Gastrocnemius medialis (tissue), 4 donors: Measurements from ENCODE around the gene PCDHGA8. TPM values are rescaled to one million over a fixed set of nuclear protein-coding genes. Genes with fewer than 3 reads are reported as not detected.

ENCODE experiments used
- ATAC-seq, 2 donors: fragments of 150-250 bp; one replicate each; pipeline ENCODE4 v1.9.1; 2016
- DNase-seq, 2 donors: peaks; one replicate each; pipeline ENCODE4 v3.0.0-alpha.2; 2019
- H3K27ac ChIP-seq, 4 donors: fragments of 200-600 bp; sonication (generic); 1 replicate in 1 of 4; 2 replicates in 3 of 4; pipeline ENCODE4 v1.5.1; 2016 to 2018; ENCODE audit warnings: mild to moderate bottlenecking in 2 of 4, moderate library complexity in 1 of 4
- H3K27me3 ChIP-seq, 3 donors: fragments of 200-600 bp; sonication (generic) in 2 of 3; 1 replicate in 1 of 3; 2 replicates in 2 of 3; pipeline versions ENCODE4 v1.5.1 to v1.6.0; 2016 to 2019; ENCODE audit warnings: mild to moderate bottlenecking in 1 of 3, moderate library complexity in 1 of 3
- H3K36me3 ChIP-seq, 2 donors: fragments of 200-600 bp; sonication (generic) in 1 of 2; one replicate each; pipeline ENCODE4 v1.5.1; 2017 to 2018
- H3K4me1 ChIP-seq, 2 donors: fragments of 200-600 bp; sonication (generic) in 1 of 2; one replicate each; pipeline ENCODE4 v1.5.1; 2016 to 2017; ENCODE audit warnings: mild to moderate bottlenecking in 2 of 2
- H3K4me3 ChIP-seq, 4 donors: fragments of 200-600 bp; sonication (generic) in 3 of 4; 1 replicate in 1 of 4; 2 replicates in 3 of 4; pipeline ENCODE4 v1.5.1; 2016 to 2019; ENCODE audit warnings: mild to moderate bottlenecking in 2 of 4
- H3K9me3 ChIP-seq, 3 donors: fragments of 200-600 bp; sonication (generic) in 2 of 3; 1 replicate in 1 of 3; 2 replicates in 2 of 3; pipeline ENCODE4 v1.5.1; 2016 to 2019
- CTCF ChIP-seq, 5 experiments: fragments of 450-650 bp in 3 of 5; fragments of 200-600 bp in 2 of 5; sonication (generic) in 2 of 5; IDR thresholded peaks in 4 of 5; conservative IDR thresholded peaks in 1 of 5; 1 replicate in 4 of 5; 2 replicates in 1 of 5; pipeline ENCODE4 v1.5.1; 2016 to 2019; ENCODE audit warnings: antibody characterized with exemption in 5 of 5, mild to moderate bottlenecking in 3 of 5, moderate library complexity in 3 of 5
- POLR2A ChIP-seq, 2 donors: fragments of 450-650 bp; IDR thresholded peaks; one replicate each; pipeline ENCODE4 v1.6.1; 2017; ENCODE audit warnings: antibody characterized with exemption in 2 of 2, mild to moderate bottlenecking in 2 of 2, moderate library complexity in 2 of 2
- in situ Hi-C, 4 donors: fragments of 200-750 bp; cut with MboI; loops; one replicate each; pipeline versions ENCODE4 v1.15.0 to v1.8.0; 2017; ENCODE audit warnings: low sequenced_read_pairs in 4 of 4
- intact Hi-C: fragments of 100-400 bp; cut with DNase I; formaldehyde crosslinking; loops from one replicate; pipeline ENCODE4 v1.15.1; 2023; ENCODE audit warnings: low total_unique reads
- total RNA-seq, 4 donors: library from RNA; depleted of rRNA; stranded (reverse); fragments of >200 nt; gene quantifications; one replicate each; pipeline versions ENCODE4 v1.1.0 to v1.2.3, GENCODE V29; 2016

PCDHGA8 gene
- total RNA-seq, 4 donors from 2014 or later = 0.82 to 1.8 (median 1.2) TPM

DNA sequence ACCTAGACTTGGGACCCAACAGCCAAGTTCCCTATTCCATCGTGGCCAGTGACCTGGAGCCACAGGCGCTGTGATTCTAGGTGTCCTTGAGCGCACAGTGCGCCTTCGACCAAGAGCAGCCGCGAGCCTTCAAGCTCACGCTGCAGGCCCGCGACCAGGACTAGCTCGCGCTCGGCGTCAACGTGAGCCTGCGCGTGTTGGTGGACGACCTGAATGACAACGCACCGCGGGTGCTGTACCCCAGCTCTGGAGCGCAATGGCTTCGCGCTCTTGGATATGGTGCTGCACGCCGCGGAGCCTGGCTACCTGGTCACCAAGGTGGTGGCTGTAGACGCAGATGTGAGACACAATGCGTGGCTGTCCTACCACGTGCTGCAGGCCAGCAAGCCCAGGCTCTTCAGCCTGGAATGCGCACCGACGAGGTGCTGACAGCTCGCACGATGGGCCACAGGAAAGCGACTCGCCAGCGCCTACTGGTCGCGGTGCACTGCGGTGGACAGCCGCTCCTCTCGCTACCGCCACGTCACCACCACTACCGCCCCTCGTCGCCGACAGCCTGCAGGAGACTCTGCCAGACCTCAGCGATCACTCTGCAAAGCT, 49.2 kb downstream of the PCDHGA8 start:
- Histone ChIP-seq H3K27ac (no peak overlapping the region), H3K4me1 (peaks cover 0 to 4% of the 10 kb centered on the region in 2 donors), H3K4me3 (no peak overlapping the region), H3K9me3 (no peaks in the 10 kb centered on the region), H3K36me3 (no peaks in the 10 kb centered on the region), H3K27me3 (no peaks in the 10 kb centered on the region)
- DNase-seq (no peak), ATAC-seq (no peak)
- intact Hi-C loops (no loop called here), in situ Hi-C loops (no loop called here)
- TF ChIP-seq POLR2A (IDR thresholded peaks at IDR 0.05) (no peak), CTCF (IDR thresholded peaks at IDR 0.05 in 4 of 5, conservative IDR thresholded peaks at IDR 0.05 in 1 of 5) (no peak)

Other genes with a start within 250 kb of the PCDHGA8 start
- gene PCDHB6, start 242.6 kb upstream of the PCDHGA8 start, total RNA-seq = under 1 TPM in 3 of 4 donors, not detected in 1; 0.09 to 0.46 (median 0.19) TPM
- under 1 TPM; 0.07 to 0.75 (median 0.20) TPM for gene PCDHB7, start 220.0 kb upstream of the PCDHGA8 start, total RNA-seq
- under 1 TPM in 2 of 4 donors, not detected in 2; 0.16 to 0.20 TPM for gene PCDHB8, start 214.8 kb upstream of the PCDHGA8 start, total RNA-seq
- gene PCDHB16, start 210.2 kb upstream of the PCDHGA8 start, total RNA-seq = 1 to 10 TPM in 3 of 4 donors, under 1 TPM in 1; 0.87 to 2.5 (median 1.7) TPM
- gene PCDHB9, start 205.5 kb upstream of the PCDHGA8 start, total RNA-seq = 1 to 10 TPM in 1 of 4 donors, under 1 TPM in 3; 0.15 to 3.0 (median 0.71) TPM
- gene PCDHB10, start 200.3 kb upstream of the PCDHGA8 start, total RNA-seq = under 1 TPM; 0.23 to 0.61 (median 0.54) TPM
- gene PCDHB11, start 193.0 kb upstream of the PCDHGA8 start, total RNA-seq = 1 to 10 TPM in 1 of 4 donors, under 1 TPM in 3; 0.05 to 1.1 (median 0.53) TPM
- gene PCDHB12, start 183.9 kb upstream of the PCDHGA8 start, total RNA-seq = 1 to 10 TPM in 1 of 4 donors, under 1 TPM in 3; 0.41 to 1.1 (median 0.59) TPM
- gene PCDHB13, start 178.7 kb upstream of the PCDHGA8 start, total RNA-seq = 1 to 10 TPM in 1 of 4 donors, under 1 TPM in 3; 0.40 to 2.1 (median 0.69) TPM
- 1 to 10 TPM in 1 of 4 donors, under 1 TPM in 3; 0.62 to 1.9 (median 0.76) TPM for gene PCDHB14, start 169.3 kb upstream of the PCDHGA8 start, total RNA-seq
- gene PCDHB15, start 147.2 kb upstream of the PCDHGA8 start, total RNA-seq = 1 to 10 TPM in 1 of 4 donors, under 1 TPM in 3; 0.33 to 1.2 (median 0.52) TPM
- under 1 TPM in 1 of 4 donors, not detected in 3; 0.49 TPM for gene SLC25A2, start 88.6 kb upstream of the PCDHGA8 start, total RNA-seq
- 10 to 100 TPM; 60.9 to 91.2 (median 79.8) TPM for gene TAF7, start 71.8 kb upstream of the PCDHGA8 start, total RNA-seq
- under 1 TPM; 0.65 to 0.97 (median 0.71) TPM for gene PCDHGA1, start 62.1 kb upstream of the PCDHGA8 start, total RNA-seq
- gene PCDHGA2, start 53.9 kb upstream of the PCDHGA8 start, total RNA-seq = 1 to 10 TPM in 2 of 4 donors, under 1 TPM in 2; 0.66 to 1.5 (median 1.2) TPM
- 1 to 10 TPM; 1.5 to 2.8 (median 2.0) TPM for gene PCDHGA3, start 48.8 kb upstream of the PCDHGA8 start, total RNA-seq
- 1 to 10 TPM in 1 of 4 donors, under 1 TPM in 3; 0.20 to 1.1 (median 0.74) TPM for gene PCDHGB1, start 42.5 kb upstream of the PCDHGA8 start, total RNA-seq
- 1 to 10 TPM; 1.3 to 5.4 (median 1.5) TPM for gene PCDHGA4, start 37.6 kb upstream of the PCDHGA8 start, total RNA-seq
- gene PCDHGB2, start 32.6 kb upstream of the PCDHGA8 start, total RNA-seq = 1 to 10 TPM in 3 of 4 donors, under 1 TPM in 1; 0.55 to 3.4 (median 1.9) TPM
- gene PCDHGA5, start 28.5 kb upstream of the PCDHGA8 start, total RNA-seq = 1 to 10 TPM in 2 of 4 donors, under 1 TPM in 2; 0.07 to 1.8 (median 0.93) TPM
- 1 to 10 TPM in 3 of 4 donors, under 1 TPM in 1; 0.29 to 2.0 (median 1.2) TPM for gene PCDHGB3, start 22.4 kb upstream of the PCDHGA8 start, total RNA-seq
- gene PCDHGA6, start 18.7 kb upstream of the PCDHGA8 start, total RNA-seq = 1 to 10 TPM in 3 of 4 donors, under 1 TPM in 1; 0.83 to 1.6 (median 1.6) TPM
- gene PCDHGA7, start 9.9 kb upstream of the PCDHGA8 start, total RNA-seq = 1 to 10 TPM; 1.3 to 2.4 (median 1.9) TPM
- gene PCDHGB4, start 4.9 kb upstream of the PCDHGA8 start, total RNA-seq = 1 to 10 TPM in 3 of 4 donors, under 1 TPM in 1; 0.88 to 2.1 (median 1.3) TPM
- gene PCDHGB5, start 5.3 kb downstream of the PCDHGA8 start, total RNA-seq = 1 to 10 TPM; 3.0 to 6.3 (median 4.4) TPM
- 1 to 10 TPM in 3 of 4 donors, under 1 TPM in 1; 0.95 to 4.0 (median 1.5) TPM for gene PCDHGA9, start 10.1 kb downstream of the PCDHGA8 start, total RNA-seq
- 1 to 10 TPM; 1.4 to 4.6 (median 2.9) TPM for gene PCDHGB6, start 15.4 kb downstream of the PCDHGA8 start, total RNA-seq
- 1 to 10 TPM in 3 of 4 donors, under 1 TPM in 1; 0.80 to 2.4 (median 1.2) TPM for gene PCDHGA10, start 20.4 kb downstream of the PCDHGA8 start, total RNA-seq
- gene PCDHGB7, start 25.0 kb downstream of the PCDHGA8 start, total RNA-seq = 1 to 10 TPM; 3.0 to 5.7 (median 3.3) TPM
- 1 to 10 TPM; 1.2 to 3.3 (median 1.3) TPM for gene PCDHGA11, start 28.4 kb downstream of the PCDHGA8 start, total RNA-seq
- gene PCDHGA12, start 37.9 kb downstream of the PCDHGA8 start, total RNA-seq = 1 to 10 TPM; 1.1 to 5.4 (median 1.7) TPM
- 10 to 100 TPM; 11.8 to 14.5 (median 13.8) TPM for gene PCDHGC3, start 83.3 kb downstream of the PCDHGA8 start, total RNA-seq
- gene PCDHGC4, start 92.4 kb downstream of the PCDHGA8 start, total RNA-seq = 10 to 100 TPM in 1 of 4 donors, 1 to 10 TPM in 1, under 1 TPM in 1, not detected in 1; 0.31 to 20.4 (median 1.7) TPM
- 1 to 10 TPM in 1 of 4 donors, under 1 TPM in 2, not detected in 1; 0.16 to 1.5 (median 0.36) TPM for gene PCDHGC5, start 96.4 kb downstream of the PCDHGA8 start, total RNA-seq
- gene DIAPH1, start 226.4 kb downstream of the PCDHGA8 start, total RNA-seq = 100 to 1,000 TPM in 3 of 4 donors, 10 to 100 TPM in 1; 98.3 to 324 (median 214) TPM
- gene HDAC3, start 244.2 kb downstream of the PCDHGA8 start, total RNA-seq = 10 to 100 TPM; 29.8 to 40.7 (median 35.7) TPM
- 1 to 10 TPM in 1 of 4 donors, under 1 TPM in 1, not detected in 2; 0.16 to 1.1 TPM for gene RELL2, start 244.4 kb downstream of the PCDHGA8 start, total RNA-seq